ENCODE data around the gene NPAS3. TPM values are rescaled to one million over a fixed set of nuclear protein-coding genes. Genes with fewer than 3 reads are reported as not detected.

The NPAS3 gene
- total and polyA plus RNA-seq, 2 donors (not counting 3 experiments of a cell fraction or from before 2014, with no cell fraction given): 0.10 to 0.13 TPM

DNA sequence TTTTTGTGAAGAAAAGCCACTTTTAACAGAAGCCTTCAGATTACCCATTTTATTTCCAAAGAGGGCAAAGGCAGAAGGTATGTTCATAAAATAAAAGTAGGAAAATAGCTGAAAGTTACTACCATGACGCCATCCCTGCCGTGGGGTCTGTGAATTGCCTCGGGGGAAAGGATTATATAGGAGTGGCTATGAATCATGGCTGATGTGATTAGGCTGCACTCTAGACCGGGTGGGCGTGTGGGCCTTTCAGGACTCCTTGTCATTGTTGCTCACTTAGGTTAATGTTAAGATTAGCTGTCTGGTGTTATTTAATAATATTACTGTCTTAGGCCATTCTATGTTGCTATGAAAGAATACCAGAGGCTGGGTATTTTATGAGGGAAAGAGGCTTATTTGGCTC, 816.7 kb downstream of the NPAS3 start:
- Histone ChIP-seq H3K4me2 (ENCODE audit: insufficient read depth, low read length) (no peak overlapping the region), H3K9ac (replicated peaks; ENCODE audit: extremely low read depth, insufficient read depth, low read length) (no peak overlapping the region), H3K27me3 (ENCODE audit: control insufficient read depth in 2 of 2, insufficient read depth in 2 of 2, low read length in 2 of 2) (no peaks in the 10 kb centered on the region), H3K27ac (ENCODE audit: insufficient read depth, low read depth, low read length) (no peak overlapping the region), H3K9me1 (replicated peaks; ENCODE audit: control insufficient read depth, extremely low read depth, insufficient read depth, low read length) (no peaks in the 10 kb centered on the region), H3K36me3 (ENCODE audit: control insufficient read depth in 2 of 2, extremely low read depth in 1 of 2, insufficient read depth in 2 of 2, low read length in 2 of 2) (no peaks in the 10 kb centered on the region), H3K79me2 (ENCODE audit: control insufficient read depth, insufficient read depth, low read length) (no peaks in the 10 kb centered on the region), H3K9me3 (replicated peaks; ENCODE audit: control insufficient read depth, insufficient read depth, low read length) (no peaks in the 10 kb centered on the region), H4K20me1 (replicated peaks; ENCODE audit: control insufficient read depth, extremely low read depth, insufficient read depth, low read length) (no peaks in the 10 kb centered on the region), H2AFZ (ENCODE audit: low read depth, low read length) (no peak overlapping the region), H3K4me1 (ENCODE audit: control insufficient read depth, extremely low read depth, insufficient read depth, low read length) (no peaks in the 10 kb centered on the region), H3K4me3 (replicated peaks in 1 of 3; ENCODE audit: insufficient read depth in 1 of 3, low read depth in 1 of 3, low read length in 3 of 3) (no peak overlapping the region)
- DNase-seq (ENCODE audit: low read depth, low spot score) (no peak), FAIRE-seq (no peak)
- TF ChIP-seq CTCF (IDR thresholded peaks at IDR 0.05; ENCODE audit: extremely low read depth in 1 of 2, insufficient read depth in 1 of 2, low read depth in 1 of 2, low read length in 2 of 2) (no peak), MAX (IDR thresholded peaks at IDR 0.05; ENCODE audit: insufficient read depth, insufficient read length) (no peak), POLR2A (IDR thresholded peaks at IDR 0.05; ENCODE audit: low read depth, low read length) (no peak), JUN (IDR thresholded peaks at IDR 0.05; ENCODE audit: borderline replicate concordance, insufficient read depth, insufficient read length, low read depth) (no peak), MYC (IDR thresholded peaks at IDR 0.05; ENCODE audit: low read depth, low read length) (no peak), EZH2 (IDR thresholded peaks at IDR 0.05; ENCODE audit: borderline replicate concordance, low read depth, low read length, severe bottlenecking) (no peak), POLR2AphosphoS5 (IDR thresholded peaks at IDR 0.05; ENCODE audit: insufficient read depth, low read depth, low read length) (no peak), FOS (IDR thresholded peaks at IDR 0.05; ENCODE audit: borderline replicate concordance, insufficient read depth, low read length) (no peak), GATA2 (IDR thresholded peaks at IDR 0.05; ENCODE audit: insufficient read depth, insufficient read length, low read depth, low read length) (no peak)
- ChIA-PET CTCF (interaction anchor here (0.6 kb wide), 1 partner anchor 680 kb away, joined by 3 read pairs; no protein-coding TSS in a partner anchor), POLR2A (no interaction called here)
- intact Hi-C loops (cut with micrococcal nuclease) (no loop called here), dilution Hi-C loops (cut with MboI; ENCODE audit: extremely low pct_ligation_motif_present, low sequenced_read_pairs) (no loop called here)
- no TSS peak for BruUV-seq (replicated peaks)

Data from endothelial cell of umbilical vein (primary cell).